ENCODE measurements around the gene SPATA2. TPM values are rescaled to one million over a fixed set of nuclear protein-coding genes. Genes with fewer than 3 reads are reported as not detected.

The SPATA2 gene
- total and polyA plus RNA-seq, 2 experiments from 2014 or later = 5.3 to 9.3 TPM

- TF ChIP-seq ZNF462 (CRISPR knock-in tag; IDR thresholded peaks at IDR 0.05) (no peak), CREB1 (CRISPR knock-in tag; IDR thresholded peaks at IDR 0.05; ENCODE audit: low read depth) (no peak), POLR2AphosphoS5 (IDR thresholded peaks at IDR 0.05; ENCODE audit: low read depth) (no peak), EZH2phosphoT487 (IDR thresholded peaks at IDR 0.05; ENCODE audit: unreplicated experiment) (no peak), NANOG (IDR thresholded peaks at IDR 0.05; ENCODE audit: borderline replicate concordance) (no peak), STAT1 (IDR thresholded peaks at IDR 0.05; ENCODE audit: unreplicated experiment) (no peak), ETS1 (IDR thresholded peaks at IDR 0.05) (no peak), ZNF331 (CRISPR knock-in tag; IDR thresholded peaks at IDR 0.05; ENCODE audit: low read depth) (no peak)
Measured at GRCh38 chr20:49938173-49939163, 23.1 kb upstream of the SPATA2 start (continued).
